Loucy (cell line): ENCODE results near the gene RNF32.

Experiments
- EZH2phosphoT487 ChIP-seq: fragments of 200-600 bp; IDR thresholded peaks from 2 replicates; pipeline ENCODE4 v1.6.1; 2018; ENCODE audit warnings: antibody characterized with exemption, mild to moderate bottlenecking, moderate library complexity, borderline replicate concordance
- TF ChIP-seq, protein P1 (sequence below): fragments of 200-600 bp; sonication (generic); conservative IDR thresholded peaks from 2 replicates; pipeline ENCODE4 v1.5.1; 2014; ENCODE audit warnings: mild to moderate bottlenecking, antibody characterized with exemption, low read length

DNA sequence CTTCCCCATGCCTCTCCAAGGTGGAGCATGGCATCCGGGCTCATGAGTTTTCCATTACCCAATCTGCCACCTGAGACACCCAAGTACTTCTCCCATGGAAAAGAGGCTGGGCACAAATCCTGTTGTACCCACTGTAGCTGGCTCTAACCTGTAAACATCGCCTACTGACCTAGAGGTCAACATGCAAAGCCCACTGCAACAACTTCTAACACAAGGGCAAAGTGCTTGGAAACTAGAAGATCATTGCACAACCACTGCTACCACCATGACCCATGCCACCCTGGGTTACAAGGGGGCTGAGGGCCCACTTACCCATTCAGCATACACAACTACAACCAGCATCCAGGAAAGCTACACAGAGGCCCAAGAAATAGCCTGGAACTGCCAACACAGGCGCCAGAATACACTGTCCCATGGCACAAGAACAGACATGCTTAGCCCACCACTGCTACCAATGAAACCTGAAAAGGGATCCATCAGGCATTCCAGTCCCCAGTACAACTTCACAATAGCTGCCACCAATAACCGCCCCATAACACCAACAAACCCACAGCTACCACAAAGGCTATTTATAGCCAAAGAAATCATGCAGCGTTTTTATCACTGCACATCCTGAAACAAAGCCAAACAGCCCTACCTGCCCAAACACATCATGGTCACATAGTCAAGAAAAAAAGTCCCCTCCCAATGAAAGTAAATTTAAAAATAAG is 63.4 kb downstream of the RNF32 start:
- TF ChIP-seq, protein P1, sequence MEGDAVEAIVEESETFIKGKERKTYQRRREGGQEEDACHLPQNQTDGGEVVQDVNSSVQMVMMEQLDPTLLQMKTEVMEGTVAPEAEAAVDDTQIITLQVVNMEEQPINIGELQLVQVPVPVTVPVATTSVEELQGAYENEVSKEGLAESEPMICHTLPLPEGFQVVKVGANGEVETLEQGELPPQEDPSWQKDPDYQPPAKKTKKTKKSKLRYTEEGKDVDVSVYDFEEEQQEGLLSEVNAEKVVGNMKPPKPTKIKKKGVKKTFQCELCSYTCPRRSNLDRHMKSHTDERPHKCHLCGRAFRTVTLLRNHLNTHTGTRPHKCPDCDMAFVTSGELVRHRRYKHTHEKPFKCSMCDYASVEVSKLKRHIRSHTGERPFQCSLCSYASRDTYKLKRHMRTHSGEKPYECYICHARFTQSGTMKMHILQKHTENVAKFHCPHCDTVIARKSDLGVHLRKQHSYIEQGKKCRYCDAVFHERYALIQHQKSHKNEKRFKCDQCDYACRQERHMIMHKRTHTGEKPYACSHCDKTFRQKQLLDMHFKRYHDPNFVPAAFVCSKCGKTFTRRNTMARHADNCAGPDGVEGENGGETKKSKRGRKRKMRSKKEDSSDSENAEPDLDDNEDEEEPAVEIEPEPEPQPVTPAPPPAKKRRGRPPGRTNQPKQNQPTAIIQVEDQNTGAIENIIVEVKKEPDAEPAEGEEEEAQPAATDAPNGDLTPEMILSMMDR: no peak
- TF ChIP-seq EZH2phosphoT487: no peak
